GM23338 (cell line): ENCODE data around the gene DLG4. TPM values are rescaled to one million over a fixed set of nuclear protein-coding genes. Genes with fewer than 3 reads are reported as not detected.
A peak's percentile ranks its signal among the peaks of the same experiment; 100 is the strongest.

ENCODE experiments used
- ATAC-seq: fragments of 200-7000 bp; cut with Tn5 transposase; 3 replicates; pipeline ENCODE4 v1.9.1; 2020
- DNase-seq: peaks from one replicate; pipeline ENCODE4 v3.0.0-alpha.2; 2015; ENCODE audit warnings: low spot score
- H2AFZ ChIP-seq: fragments of 200-600 bp; sonication (generic); 2 replicates; pipeline ENCODE4 v1.8.0; 2016; ENCODE audit warnings: antibody characterized with exemption, mild to moderate bottlenecking, moderate library complexity
- H3F3A ChIP-seq: fragments of 200-600 bp; sonication (generic); replicated peaks from 2 replicates; pipeline ENCODE4 v1.8.0; 2017; ENCODE audit warnings: antibody characterized with exemption, mixed run types, low read depth
- H3K27ac ChIP-seq: fragments of 200-600 bp; sonication (generic); 2 replicates; pipeline ENCODE4 v1.6.1; 2016; ENCODE audit warnings: low read depth
- H3K27me3 ChIP-seq: fragments of 200-600 bp; sonication (generic); 2 replicates; pipeline ENCODE4 v1.8.0; 2016; ENCODE audit warnings: mild to moderate bottlenecking, mixed run types, moderate library complexity; ENCODE audit not compliant: insufficient read depth
- H3K36me3 ChIP-seq: fragments of 200-600 bp; sonication (generic); 2 replicates; pipeline ENCODE4 v1.8.0; 2016; ENCODE audit warnings: mild to moderate bottlenecking; ENCODE audit not compliant: insufficient read depth
- H3K4me1 ChIP-seq: fragments of 200-600 bp; sonication (generic); 2 replicates; pipeline ENCODE4 v1.8.0; 2016; ENCODE audit warnings: mild to moderate bottlenecking, moderate library complexity; ENCODE audit not compliant: insufficient read depth
- H3K4me2 ChIP-seq: fragments of 200-600 bp; sonication (generic); 2 replicates; pipeline ENCODE4 v1.7.1; 2017; ENCODE audit warnings: mixed run types
- H3K4me3 ChIP-seq: fragments of 200-600 bp; sonication (generic); 2 replicates; pipeline ENCODE4 v1.6.1; 2016; ENCODE audit warnings: mixed run types
- H3K79me2 ChIP-seq: fragments of 200-600 bp; sonication (generic); replicated peaks from 2 replicates; pipeline ENCODE4 v1.8.0; 2017; ENCODE audit warnings: mild to moderate bottlenecking; ENCODE audit not compliant: insufficient read depth
- H3K9me2 ChIP-seq: fragments of 200-600 bp; sonication (generic); 2 replicates; pipeline ENCODE4 v1.8.0; 2017; ENCODE audit not compliant: insufficient read depth
- H4K20me1 ChIP-seq: fragments of 200-600 bp; sonication (generic); replicated peaks from 2 replicates; pipeline ENCODE4 v1.8.0; 2017; ENCODE audit warnings: mild to moderate bottlenecking; ENCODE audit not compliant: insufficient read depth
- H3K27ac Mint-ChIP-seq: 2 replicates; pipeline ENCODE4 v1.8.0; 2020; ENCODE audit warnings: inconsistent platforms, mild to moderate bottlenecking, moderate library complexity, mixed read lengths
- H3K27me3 Mint-ChIP-seq: 3 replicates; pipeline ENCODE4 v1.8.0; 2022; ENCODE audit warnings: low read depth, mild to moderate bottlenecking, moderate library complexity, mixed read lengths, inconsistent platforms; ENCODE audit not compliant: insufficient read depth, poor library complexity
- H3K36me3 Mint-ChIP-seq: 3 replicates; pipeline ENCODE4 v1.8.0; 2021; ENCODE audit warnings: low read depth, mild to moderate bottlenecking, inconsistent platforms, moderate library complexity, mixed read lengths
- H3K4me1 Mint-ChIP-seq: 3 replicates; pipeline ENCODE4 v1.8.0; 2020; ENCODE audit warnings: mild to moderate bottlenecking, inconsistent platforms, mixed read lengths
- H3K4me3 Mint-ChIP-seq: 3 replicates; pipeline ENCODE4 v1.8.0; 2021; ENCODE audit warnings: moderate library complexity, mild to moderate bottlenecking, inconsistent platforms, mixed read lengths
- H3K9me3 Mint-ChIP-seq: 3 replicates; pipeline ENCODE4 v1.8.0; 2020; ENCODE audit warnings: moderate library complexity, mild to moderate bottlenecking, inconsistent platforms, mixed read lengths
- CREB1 ChIP-seq: fragments of 250-450 bp; sonication (Bioruptor Pico); IDR thresholded peaks from 2 replicates; pipeline ENCODE4 v1.5.0; 2020; ENCODE audit warnings: low read depth, mild to moderate bottlenecking, moderate library complexity
- EZH2 ChIP-seq: fragments of 200-600 bp; sonication (generic); IDR thresholded peaks from one replicate; pipeline ENCODE4 v1.8.0; 2017; ENCODE audit warnings: antibody characterized with exemption, mild to moderate bottlenecking, low read depth; ENCODE audit not compliant: unreplicated experiment
- NANOG ChIP-seq: IDR thresholded peaks from 2 replicates; pipeline ENCODE4 v1.6.1; 2016; ENCODE audit warnings: antibody characterized with exemption, borderline replicate concordance
- POLR2AphosphoS5 ChIP-seq: IDR thresholded peaks from 2 replicates; pipeline ENCODE4 v1.6.1; 2016; ENCODE audit warnings: antibody characterized with exemption, low read depth
- REST ChIP-seq: IDR thresholded peaks from one replicate; pipeline ENCODE4 v1.6.1; 2018; ENCODE audit warnings: antibody characterized with exemption; ENCODE audit not compliant: unreplicated experiment
- ZNF331 ChIP-seq: fragments of 250-450 bp; sonication (Bioruptor Pico); IDR thresholded peaks from 2 replicates; pipeline ENCODE4 v1.5.0; 2020; ENCODE audit warnings: low read depth, mild to moderate bottlenecking, moderate library complexity
- polyA plus RNA-seq: library from polyadenylated mRNA; unstranded; fragments of >200 nt; fragmentation: Nextera tagmentation; extraction: Ambion mirVana; gene quantifications from 2 replicates; pipeline ENCODE4 v1.2.1, GENCODE V29; 2016
- total RNA-seq: library from RNA; depleted of rRNA; stranded (reverse); fragments of >200 nt; shearing (Covaris generic); gene quantifications from 2 replicates; pipeline ENCODE4 v1.2.3, GENCODE V29; 2014
- TF ChIP-seq, protein P1 (sequence below): IDR thresholded peaks from 2 replicates; pipeline ENCODE4 v1.6.1; 2016; ENCODE audit warnings: antibody characterized with exemption

The DLG4 gene
- total and polyA plus RNA-seq, 2 experiments from 2014 or later, result 11.1 to 31.0 TPM

DNA sequence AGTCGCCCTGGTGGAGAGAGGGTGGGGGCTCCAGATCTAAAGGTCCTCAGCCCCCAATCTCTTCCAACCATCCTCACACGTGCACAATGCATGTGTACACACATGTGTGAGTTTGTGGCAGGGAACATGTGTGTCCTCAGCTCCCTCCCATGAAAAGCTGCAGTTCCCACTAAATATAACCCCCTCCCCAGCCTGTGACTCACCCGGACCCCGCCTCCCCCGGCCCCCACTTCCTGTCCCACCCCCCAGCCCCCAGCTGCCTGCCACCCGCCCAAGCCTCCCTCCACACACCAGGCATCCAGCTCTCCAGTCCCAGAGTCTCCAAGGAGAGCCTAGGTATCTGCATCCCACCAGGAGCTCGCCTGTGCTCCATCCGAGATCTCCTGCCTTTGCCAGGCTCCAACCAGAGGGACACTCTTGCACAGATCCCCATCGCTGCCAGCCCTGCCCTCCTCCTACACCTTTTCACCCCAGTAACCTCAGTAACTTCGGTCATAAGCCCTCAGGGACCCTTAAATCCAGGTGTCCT lies 3.9 kb downstream of the DLG4 start:
- Mint-ChIP-seq H3K27ac (peak overlapping the region; percentile 99; the same call in 1 of the 2 replicates), H3K36me3 (peaks cover 6% of the 10 kb centered on the region), H3K27me3 (peaks cover 42% of the 10 kb centered on the region), H3K4me1 (peaks cover 57% of the 10 kb centered on the region), H3K9me3 (no peaks in the 10 kb centered on the region; the same call in 2 of the 3 replicates), H3K4me3 (peak overlapping the region; percentile 70)
- Histone ChIP-seq H4K20me1 (no peaks in the 10 kb centered on the region; the same call in 1 of the 2 replicates), H3K4me2 (peak overlapping the region; percentile 95), H3K4me3 (peak overlapping the region; percentile 73), H3K79me2 (peaks cover 33% of the 10 kb centered on the region), H3K4me1 (peaks cover 50% of the 10 kb centered on the region), H3K27ac (peak overlapping the region; percentile 88), H2AFZ (no peak overlapping the region), H3K36me3 (no peaks in the 10 kb centered on the region), H3K9me2 (no peaks in the 10 kb centered on the region), H3F3A (peaks cover 13% of the 10 kb centered on the region), H3K27me3 (no peaks in the 10 kb centered on the region)
- ATAC-seq (no peak), DNase-seq (peak; percentile 44)
- TF ChIP-seq REST (no peak), CREB1 (CRISPR knock-in tag) (no peak), EZH2 (no peak), POLR2AphosphoS5 (peak; percentile 49), NANOG (no peak)

- no peak overlapping the region for H2AFZ ChIP-seq
- peak; percentile 3 for ATAC-seq
- H4K20me1 ChIP-seq, result no peaks in the 10 kb centered on the region; the same call in 1 of the 2 replicates
- H3K36me3 Mint-ChIP-seq, result peaks cover 3% of the 10 kb centered on the region; the same call in 2 of the 3 replicates
- H3K9me3 Mint-ChIP-seq, result no peaks in the 10 kb centered on the region; the same call in 2 of the 3 replicates
- peaks cover 39% of the 10 kb centered on the region for H3K79me2 ChIP-seq
- peak overlapping the region; percentile 90 for H3K4me2 ChIP-seq
- H3K27ac ChIP-seq, result peak overlapping the region; percentile 88
- peak overlapping the region; percentile 70 for H3K4me3 ChIP-seq
- peak; percentile 81 for DNase-seq
- no peaks in the 10 kb centered on the region for H3K36me3 ChIP-seq
- H3K27ac Mint-ChIP-seq, result peak overlapping the region; percentile 99
- H3K4me1 Mint-ChIP-seq, result peaks cover 62% of the 10 kb centered on the region
- H3K4me1 ChIP-seq, result peaks cover 52% of the 10 kb centered on the region
- TF ChIP-seq, protein P1, sequence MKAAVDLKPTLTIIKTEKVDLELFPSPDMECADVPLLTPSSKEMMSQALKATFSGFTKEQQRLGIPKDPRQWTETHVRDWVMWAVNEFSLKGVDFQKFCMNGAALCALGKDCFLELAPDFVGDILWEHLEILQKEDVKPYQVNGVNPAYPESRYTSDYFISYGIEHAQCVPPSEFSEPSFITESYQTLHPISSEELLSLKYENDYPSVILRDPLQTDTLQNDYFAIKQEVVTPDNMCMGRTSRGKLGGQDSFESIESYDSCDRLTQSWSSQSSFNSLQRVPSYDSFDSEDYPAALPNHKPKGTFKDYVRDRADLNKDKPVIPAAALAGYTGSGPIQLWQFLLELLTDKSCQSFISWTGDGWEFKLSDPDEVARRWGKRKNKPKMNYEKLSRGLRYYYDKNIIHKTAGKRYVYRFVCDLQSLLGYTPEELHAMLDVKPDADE, result peak; percentile 90
- TF ChIP-seq ZNF331 (CRISPR knock-in tag), result no peak
- no peaks in the 10 kb centered on the region for H3K27me3 ChIP-seq
- H3K27me3 Mint-ChIP-seq, result peaks cover 40% of the 10 kb centered on the region
- peak overlapping the region; percentile 70 for H3K4me3 Mint-ChIP-seq
- H3F3A ChIP-seq, result peaks cover 12% of the 10 kb centered on the region
- no peaks in the 10 kb centered on the region for H3K9me2 ChIP-seq
Measured at GRCh38 chr17:7215136-7215638, 4.4 kb downstream of the DLG4 start.
